GM18526 (cell line): ENCODE data around the gene CASR.

ENCODE experiments used
- POLR2A ChIP-seq: IDR thresholded peaks from 3 replicates; pipeline ENCODE4 v1.6.1; 2011; ENCODE audit not compliant: insufficient read length; ENCODE audit errors: extremely low read depth

The CASR gene

GRCh38 chr3:122245513-122246174 is 62.2 kb downstream of the CASR start:
- no peak for TF ChIP-seq POLR2A

- TF ChIP-seq POLR2A: no peak
These were observed 62.7 kb downstream of the CASR start for GRCh38 chr3:122246199-122246598.

GRCh38 chr3:122247087-122247824 is 63.8 kb downstream of the CASR start:
- TF ChIP-seq POLR2A: no peak

GRCh38 chr3:122247825-122248185 is 64.3 kb downstream of the CASR start:
- TF ChIP-seq POLR2A: no peak

GRCh38 chr3:122251428-122251827 is 68.0 kb downstream of the CASR start:
- no peak for TF ChIP-seq POLR2A

- no peak for TF ChIP-seq POLR2A
These were observed 70.1 kb downstream of the CASR start for GRCh38 chr3:122253581-122253980.

- TF ChIP-seq POLR2A: no peak
These were observed 72.4 kb downstream of the CASR start for GRCh38 chr3:122255757-122256439.

GRCh38 chr3:122257644-122258364 is 74.3 kb downstream of the CASR start:
- no peak for TF ChIP-seq POLR2A

- no peak for TF ChIP-seq POLR2A
These were observed 75.4 kb downstream of the CASR start for GRCh38 chr3:122258757-122259371.

GRCh38 chr3:122260206-122260605 is 76.7 kb downstream of the CASR start:
- no peak for TF ChIP-seq POLR2A

- TF ChIP-seq POLR2A: no peak
These were observed 79.6 kb downstream of the CASR start for GRCh38 chr3:122263058-122263457.

- no peak for TF ChIP-seq POLR2A
These were observed 80.6 kb downstream of the CASR start for GRCh38 chr3:122263974-122264588.

- TF ChIP-seq POLR2A: no peak
These were observed 82.5 kb downstream of the CASR start for GRCh38 chr3:122265957-122266356.

- TF ChIP-seq POLR2A: no peak
These were observed 85.0 kb downstream of the CASR start for GRCh38 chr3:122268257-122269024.
